Nephron progenitor cell (in vitro differentiated cells): ENCODE data around the gene HBD.

Experiments used
- DNase-seq: peaks from one replicate; pipeline ENCODE4 v3.0.0; 2021
- H3K27ac Mint-ChIP-seq: 2 replicates; pipeline ENCODE4 v1.8.0; 2021; ENCODE audit warnings: mild to moderate bottlenecking, moderate library complexity, mixed read lengths
- H3K27me3 Mint-ChIP-seq: 2 replicates; pipeline ENCODE4 v1.8.0; 2021; ENCODE audit warnings: mild to moderate bottlenecking, low read depth, mixed read lengths; ENCODE audit not compliant: poor library complexity
- H3K36me3 Mint-ChIP-seq: 2 replicates; pipeline ENCODE4 v1.8.0; 2021; ENCODE audit warnings: low read depth, mixed read lengths
- H3K4me1 Mint-ChIP-seq: 2 replicates; pipeline ENCODE4 v1.8.0; 2021; ENCODE audit warnings: mixed read lengths
- H3K4me3 Mint-ChIP-seq: 2 replicates; pipeline ENCODE4 v1.8.0; 2021; ENCODE audit warnings: mild to moderate bottlenecking, moderate library complexity, mixed read lengths
- H3K9me3 Mint-ChIP-seq: 2 replicates; pipeline ENCODE4 v1.8.0; 2021; ENCODE audit warnings: mild to moderate bottlenecking, moderate library complexity, mixed read lengths
- TF ChIP-seq, protein P1 (sequence below): fragments of 200-600 bp; sonication (generic); IDR thresholded peaks from 2 replicates; pipeline ENCODE4 v1.5.0; 2021; ENCODE audit warnings: antibody characterized with exemption

The HBD gene

DNA sequence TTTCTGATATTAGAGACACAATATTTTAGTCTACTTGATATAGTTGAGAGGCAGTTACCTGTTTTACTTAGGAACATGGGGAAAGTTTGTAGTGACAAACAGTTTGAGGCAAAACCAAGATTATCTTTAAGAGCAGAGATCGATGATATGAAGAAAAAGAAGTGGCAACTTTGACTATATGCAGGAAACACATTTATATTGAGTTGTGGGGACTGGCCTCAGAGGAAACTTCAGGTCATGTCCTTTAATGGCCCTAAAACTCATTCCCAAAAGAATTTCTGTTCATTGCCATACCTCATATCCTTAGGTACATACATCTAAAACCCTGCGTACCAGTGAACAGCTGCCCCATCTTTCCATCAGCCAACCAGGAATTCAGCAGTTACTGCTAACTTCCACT is 10.9 kb upstream of the HBD start:
- Mint-ChIP-seq H3K27me3 (peaks cover 3% of the 10 kb centered on the region), H3K9me3 (no peaks in the 10 kb centered on the region), H3K36me3 (no peaks in the 10 kb centered on the region), H3K4me1 (no peaks in the 10 kb centered on the region), H3K4me3 (no peak overlapping the region), H3K27ac (no peak overlapping the region)
- TF ChIP-seq, protein P1, sequence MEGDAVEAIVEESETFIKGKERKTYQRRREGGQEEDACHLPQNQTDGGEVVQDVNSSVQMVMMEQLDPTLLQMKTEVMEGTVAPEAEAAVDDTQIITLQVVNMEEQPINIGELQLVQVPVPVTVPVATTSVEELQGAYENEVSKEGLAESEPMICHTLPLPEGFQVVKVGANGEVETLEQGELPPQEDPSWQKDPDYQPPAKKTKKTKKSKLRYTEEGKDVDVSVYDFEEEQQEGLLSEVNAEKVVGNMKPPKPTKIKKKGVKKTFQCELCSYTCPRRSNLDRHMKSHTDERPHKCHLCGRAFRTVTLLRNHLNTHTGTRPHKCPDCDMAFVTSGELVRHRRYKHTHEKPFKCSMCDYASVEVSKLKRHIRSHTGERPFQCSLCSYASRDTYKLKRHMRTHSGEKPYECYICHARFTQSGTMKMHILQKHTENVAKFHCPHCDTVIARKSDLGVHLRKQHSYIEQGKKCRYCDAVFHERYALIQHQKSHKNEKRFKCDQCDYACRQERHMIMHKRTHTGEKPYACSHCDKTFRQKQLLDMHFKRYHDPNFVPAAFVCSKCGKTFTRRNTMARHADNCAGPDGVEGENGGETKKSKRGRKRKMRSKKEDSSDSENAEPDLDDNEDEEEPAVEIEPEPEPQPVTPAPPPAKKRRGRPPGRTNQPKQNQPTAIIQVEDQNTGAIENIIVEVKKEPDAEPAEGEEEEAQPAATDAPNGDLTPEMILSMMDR, result no peak
- DNase-seq, result no peak

DNA sequence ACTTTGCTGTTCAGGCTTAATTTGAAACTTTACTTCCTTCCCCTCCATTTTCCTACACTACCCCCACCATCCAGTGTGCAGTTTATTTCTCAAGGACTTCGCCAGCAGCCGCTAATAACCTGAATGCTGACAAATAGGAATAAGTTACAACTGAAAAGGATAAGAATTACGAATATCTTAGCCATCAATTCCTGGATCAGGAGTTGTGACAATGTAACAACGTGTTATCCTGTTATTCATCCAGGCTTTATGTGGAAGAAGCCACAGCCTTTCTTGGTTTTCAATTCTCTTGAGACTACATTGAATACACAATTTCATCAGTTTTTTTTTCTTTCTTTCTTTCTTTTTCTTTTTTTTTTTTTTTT is 9.5 kb upstream of the HBD start:
- TF ChIP-seq, protein P1, result no peak
- Mint-ChIP-seq H3K4me3 (no peak overlapping the region), H3K4me1 (no peaks in the 10 kb centered on the region), H3K27ac (no peak overlapping the region), H3K27me3 (peaks cover 8% of the 10 kb centered on the region), H3K36me3 (no peaks in the 10 kb centered on the region), H3K9me3 (no peaks in the 10 kb centered on the region)
- no peak for DNase-seq

DNA sequence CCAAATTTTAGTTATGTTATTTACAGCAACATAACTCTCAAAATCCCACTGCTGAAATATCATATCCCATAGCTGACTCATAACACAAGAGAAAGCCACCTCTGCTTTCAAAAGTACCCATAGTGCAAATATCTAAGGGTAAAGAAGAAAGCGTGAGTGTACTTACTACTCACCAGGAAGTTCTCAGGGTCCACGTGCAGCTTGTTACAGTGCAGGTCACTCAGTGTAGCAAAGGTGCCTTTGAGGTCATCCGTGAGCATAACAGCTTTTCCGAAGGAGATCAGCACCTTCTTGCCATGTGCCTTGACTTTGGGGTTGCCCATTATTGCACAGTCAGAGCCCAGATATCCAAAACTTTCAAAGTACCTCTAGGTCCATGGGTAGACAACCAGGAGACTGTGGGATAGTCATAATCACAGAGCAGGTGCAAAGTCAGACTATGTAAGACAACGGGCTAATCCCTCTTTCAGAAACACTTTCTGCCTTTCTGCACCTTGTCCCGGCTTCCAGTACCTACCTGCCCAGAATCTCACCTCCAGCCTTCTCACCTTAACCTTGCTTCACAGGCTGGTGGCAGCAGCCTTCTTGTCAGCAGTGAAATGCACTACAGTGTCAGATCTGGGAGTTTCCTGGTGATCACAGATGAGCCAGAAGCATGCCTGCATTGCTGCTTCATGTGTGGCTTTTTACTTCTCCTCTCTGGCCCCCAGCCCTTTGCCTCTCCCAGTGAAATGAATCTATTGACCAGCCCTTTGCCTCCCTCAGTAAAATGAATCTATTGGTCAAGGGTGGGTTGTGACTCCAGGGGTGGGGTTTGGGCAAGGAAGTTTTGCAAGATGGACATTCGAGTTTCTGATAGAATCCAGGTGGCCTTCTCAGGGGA is 8.9 kb upstream of the HBD start:
- Mint-ChIP-seq H3K4me1 (no peaks in the 10 kb centered on the region), H3K9me3 (no peaks in the 10 kb centered on the region), H3K4me3 (no peak overlapping the region), H3K27me3 (peaks cover 10% of the 10 kb centered on the region), H3K27ac (no peak overlapping the region), H3K36me3 (no peaks in the 10 kb centered on the region)
- TF ChIP-seq, protein P1, result no peak
- no peak for DNase-seq

DNA sequence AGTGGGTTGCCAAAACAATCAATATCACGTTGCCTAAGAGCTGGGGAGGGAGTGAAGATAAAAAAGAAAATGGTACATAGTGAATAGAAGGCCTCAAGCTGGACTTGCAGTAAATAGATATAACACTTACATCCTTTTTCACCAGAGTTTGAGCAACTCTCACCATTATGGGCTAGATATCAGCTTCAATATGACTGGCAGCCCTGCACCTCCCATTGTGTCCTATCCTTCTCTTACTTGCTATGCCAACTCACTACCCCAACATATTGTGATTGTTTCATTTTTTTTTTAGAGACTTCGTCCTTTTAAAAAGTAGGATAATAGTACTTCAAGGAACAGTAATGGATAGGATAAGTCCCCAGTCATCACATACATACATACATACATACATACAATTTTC is 7.9 kb upstream of the HBD start:
- Mint-ChIP-seq H3K36me3 (no peaks in the 10 kb centered on the region), H3K27me3 (peaks cover 10% of the 10 kb centered on the region), H3K4me1 (no peaks in the 10 kb centered on the region), H3K27ac (no peak overlapping the region), H3K4me3 (no peak overlapping the region), H3K9me3 (no peaks in the 10 kb centered on the region)
- TF ChIP-seq, protein P1, result no peak
- no peak for DNase-seq

DNA sequence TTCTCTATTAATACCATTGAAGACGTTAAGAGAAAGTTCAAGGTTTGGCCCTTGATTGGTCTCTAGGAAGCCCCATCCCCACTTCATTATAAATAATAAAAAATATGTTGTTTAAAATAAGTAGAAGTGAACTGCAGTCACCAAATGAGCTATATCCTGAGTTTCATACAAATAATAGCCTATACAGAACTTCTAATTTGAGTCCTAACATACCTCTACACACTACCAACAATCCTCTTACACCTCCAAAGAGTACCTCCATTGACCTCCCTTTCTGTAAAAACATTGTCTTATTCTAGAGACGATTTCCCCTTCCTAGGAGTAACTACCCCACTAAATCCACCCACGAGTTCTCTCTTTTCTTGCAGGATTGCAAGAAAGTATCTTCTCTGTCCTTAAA is 7.2 kb upstream of the HBD start:
- no peak overlapping the region for H3K4me3 Mint-ChIP-seq
- no peaks in the 10 kb centered on the region for H3K36me3 Mint-ChIP-seq
- no peak overlapping the region for H3K27ac Mint-ChIP-seq

More for the DNA sequence above, 7.2 kb upstream of the HBD start:
- Mint-ChIP-seq H3K27me3 (peaks cover 10% of the 10 kb centered on the region), H3K4me1 (no peaks in the 10 kb centered on the region), H3K9me3 (no peaks in the 10 kb centered on the region)
- no peak for DNase-seq
- TF ChIP-seq, protein P1, result no peak
